Activated CD8-positive, alpha-beta T cell treated with anti-CD3 and anti-CD28 coated beads for 36 hours (primary cell): ENCODE measurements around the gene ZNF586. TPM values are rescaled to one million over a fixed set of nuclear protein-coding genes. Genes with fewer than 3 reads are reported as not detected.
A peak's percentile ranks its signal among the peaks of the same experiment; 100 is the strongest.

Experiments
- ATAC-seq: fragments of 200-7000 bp; cut with Tn5 transposase; one replicate; pipeline ENCODE4 v1.10.0; 2021; ENCODE audit warnings: mild to moderate bottlenecking, moderate library complexity
- CTCF ChIA-PET: fragments of 350-600 bp; sonication (Branson Sonifier 250); formaldehyde crosslinking; loops from one replicate; lab custom pipeline; 2021; ENCODE audit warnings: antibody characterized with exemption; lab: Charles Lee
- POLR2A ChIA-PET: fragments of 350-600 bp; sonication (Branson Sonifier 250); formaldehyde crosslinking; loops from one replicate; lab custom pipeline; 2021; ENCODE audit warnings: antibody characterized with exemption; lab: Charles Lee
- DNase-seq: peaks from one replicate; pipeline ENCODE4 v3.0.0-alpha.2; 2020
- H3K27ac Mint-ChIP-seq: one replicate; pipeline ENCODE4 v1.8.0; 2021; ENCODE audit warnings: mild to moderate bottlenecking, mixed read lengths
- H3K27me3 Mint-ChIP-seq: one replicate; pipeline ENCODE4 v1.8.0; 2021; ENCODE audit warnings: mixed read lengths
- H3K36me3 Mint-ChIP-seq: one replicate; pipeline ENCODE4 v1.8.0; 2021; ENCODE audit warnings: low read depth, mixed read lengths
- H3K4me1 Mint-ChIP-seq: one replicate; pipeline ENCODE4 v1.8.0; 2021; ENCODE audit warnings: low read depth, mixed read lengths
- H3K4me3 Mint-ChIP-seq: one replicate; pipeline ENCODE4 v1.8.0; 2021; ENCODE audit warnings: mild to moderate bottlenecking, moderate library complexity, mixed read lengths
- H3K9me3 Mint-ChIP-seq: one replicate; pipeline ENCODE4 v1.8.0; 2021; ENCODE audit warnings: mixed read lengths
- CTCF ChIP-seq: fragments of 200-600 bp; IDR thresholded peaks from one replicate; pipeline ENCODE4 v1.8.0; 2022; ENCODE audit warnings: antibody characterized with exemption, mild to moderate bottlenecking
- intact Hi-C: fragments of 100-400 bp; cut with micrococcal nuclease; formaldehyde crosslinking; loops from one replicate; pipeline ENCODE4 v1.10.0; 2022
- total RNA-seq, 2 experiments: library from RNA; stranded (reverse); gene quantifications; one replicate each; pipeline ENCODE4 v1.2.3, GENCODE V29; 2021

ZNF586 gene
- total RNA-seq, 2 experiments from 2014 or later, result 16.7 to 21.8 TPM

- ChIA-PET CTCF (no interaction called here), POLR2A (interaction anchor here (1.8 to 2.3 kb wide), 2 partner anchors 11 to 18 kb away, joined by 5 to 6 read pairs; partner anchors contain the start of gene ZNF552)
- H3K27me3 Mint-ChIP-seq, result no peaks in the 10 kb centered on the region
- no peak for TF ChIP-seq CTCF
- no peak overlapping the region for H3K4me3 Mint-ChIP-seq
- intact Hi-C loops, result no loop called here
- peak overlapping the region; percentile 55 for H3K27ac Mint-ChIP-seq
- ATAC-seq (no peak), DNase-seq (no peak)
- H3K36me3 Mint-ChIP-seq, result peaks cover 70% of the 10 kb centered on the region
- H3K9me3 Mint-ChIP-seq, result no peaks in the 10 kb centered on the region
- peaks cover 54% of the 10 kb centered on the region for H3K4me1 Mint-ChIP-seq
These were observed 56.0 kb downstream of the ZNF586 start for GRCh38 chr19:57825511-57825910.

GRCh38 chr19:57829316-57829715 is 59.8 kb downstream of the ZNF586 start:
- CTCF ChIA-PET, result interaction anchor here (1.5 kb wide), 1 partner anchor 9 kb away, joined by 3 read pairs; no protein-coding TSS in a partner anchor
- ATAC-seq (no peak), DNase-seq (no peak)
- intact Hi-C loops, result no loop called here
- Mint-ChIP-seq H3K4me3 (no peak overlapping the region), H3K4me1 (peaks cover 28% of the 10 kb centered on the region), H3K27ac (peak overlapping the region; percentile 46), H3K36me3 (peaks cover 53% of the 10 kb centered on the region), H3K27me3 (no peaks in the 10 kb centered on the region), H3K9me3 (no peaks in the 10 kb centered on the region)
- TF ChIP-seq CTCF, result no peak
- POLR2A ChIA-PET, result no interaction called here

GRCh38 chr19:57830071-57830602 is 60.7 kb downstream of the ZNF586 start, which contains the start of gene ZNF587B:
TSS of gene ZNF587B (plus strand) at chr19:57830299. CDS start at chr19:57830529, 230 bp downstream.
- Mint-ChIP-seq H3K27ac (peak within 1 kb of the TSS; percentile 46), H3K4me3 (peak within 1 kb of the TSS; percentile 12), H3K4me1 (peaks cover 24% of the 10 kb centered on the region), H3K9me3 (no peaks in the 10 kb centered on the region), H3K36me3 (peaks cover 49% of the 10 kb centered on the region), H3K27me3 (no peaks in the 10 kb centered on the region)
- intact Hi-C loops, result no loop called here
- ATAC-seq, result peak; percentile 68
- ChIA-PET POLR2A (no interaction called here), CTCF (interaction anchor here (0.9 to 1.5 kb wide), 3 partner anchors 10 to 86 kb away, joined by 3 to 4 read pairs (median 3); no protein-coding TSS in a partner anchor)
- peak; percentile 28 for TF ChIP-seq CTCF
- peak; percentile 63 for DNase-seq

Other genes with a start within 250 kb of the ZNF586 start
- 1 to 10 TPM; 3.5 to 4.0 TPM for gene ZNF549, start 242.3 kb upstream of the ZNF586 start, total RNA-seq
- gene ZNF550, start 209.8 kb upstream of the ZNF586 start, total RNA-seq, result 10 to 100 TPM; 10.3 to 13.5 TPM
- gene ZNF416, start 190.8 kb upstream of the ZNF586 start, total RNA-seq, result 1 to 10 TPM; 2.5 to 3.2 TPM
- gene ZIK1, start 185.5 kb upstream of the ZNF586 start, total RNA-seq, result 1 to 10 TPM; 6.1 to 6.5 TPM
- gene ZNF530, start 169.8 kb upstream of the ZNF586 start, total RNA-seq, result 1 to 10 TPM; 6.8 to 7.4 TPM
- 10 to 100 TPM; 10.4 to 13.0 TPM for gene ZNF134, start 155.4 kb upstream of the ZNF586 start, total RNA-seq
- 1 to 10 TPM; 7.7 to 8.8 TPM for gene ZNF211, start 136.5 kb upstream of the ZNF586 start, total RNA-seq
- not detected for gene ZSCAN4, start 100.7 kb upstream of the ZNF586 start, total RNA-seq
- gene ZNF551, start 87.7 kb upstream of the ZNF586 start, total RNA-seq, result 1 to 10 TPM; 8.3 to 8.4 TPM
- gene ZNF154, start 60.5 kb upstream of the ZNF586 start, total RNA-seq, result 1 to 10 TPM; 3.6 to 3.8 TPM
- 10 to 100 TPM in 1 of 2 experiments, 1 to 10 TPM in 1; 7.1 to 10.5 TPM for gene ZNF671, start 42.1 kb upstream of the ZNF586 start, total RNA-seq
- 10 to 100 TPM in 1 of 2 experiments, 1 to 10 TPM in 1; 9.8 to 11.0 TPM for gene ZNF776, start 22.9 kb upstream of the ZNF586 start, total RNA-seq
- 1 to 10 TPM; 6.5 to 6.7 TPM for gene ZNF552, start 45.2 kb downstream of the ZNF586 start, total RNA-seq
- gene ZNF587B, start 60.6 kb downstream of the ZNF586 start, total RNA-seq, result 10 to 100 TPM; 19.8 to 20.2 TPM
- gene ZNF587, start 80.2 kb downstream of the ZNF586 start, total RNA-seq, result 10 to 100 TPM; 23.6 to 24.1 TPM
- gene ZNF814, start 119.4 kb downstream of the ZNF586 start, total RNA-seq, result 10 to 100 TPM; 25.0 to 27.9 TPM
- gene ZNF417, start 146.9 kb downstream of the ZNF586 start, total RNA-seq, result 10 to 100 TPM; 11.8 to 12.1 TPM
- 1 to 10 TPM; 4.1 to 5.0 TPM for gene ZNF418, start 165.7 kb downstream of the ZNF586 start, total RNA-seq
- gene ZNF256, start 178.0 kb downstream of the ZNF586 start, total RNA-seq, result 1 to 10 TPM; 5.9 to 6.2 TPM
- gene C19orf18, start 204.9 kb downstream of the ZNF586 start, total RNA-seq, result under 1 TPM; 0.29 to 0.34 TPM
- 10 to 100 TPM in 1 of 2 experiments, 1 to 10 TPM in 1; 7.5 to 10.0 TPM for gene ZNF606, start 233.1 kb downstream of the ZNF586 start, total RNA-seq